Putamen (tissue), 1 donor: ENCODE results near the gene THSD7A.
"Not testable (repeated sequence)": the region's sequence is repeated elsewhere in the genome, so short reads cannot be mapped to it uniquely, and the experiment has no call there.

Source experiments
- DNase-seq: peaks from one replicate; pipeline ENCODE4 v3.0.0-alpha.2; 2016; ENCODE audit warnings: low spot score

THSD7A gene

DNA sequence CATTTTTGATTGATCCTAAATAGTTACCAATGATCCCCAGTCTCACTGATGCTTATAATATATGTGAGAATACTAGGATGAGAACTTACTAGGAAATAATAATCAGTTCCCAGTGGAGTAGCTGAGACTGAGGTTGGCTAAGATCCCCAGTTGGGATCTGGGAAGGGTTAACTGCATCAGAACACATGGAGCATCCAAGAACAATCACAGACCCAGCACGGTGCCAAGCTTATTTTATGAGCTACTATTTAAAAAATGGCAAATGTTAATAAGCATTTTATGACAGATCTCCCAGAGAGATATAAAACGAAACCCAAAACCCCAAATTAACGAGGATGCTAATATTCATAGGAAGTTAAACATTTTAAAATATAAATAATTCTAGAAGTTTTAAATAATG is 379.5 kb downstream of the THSD7A start:
- DNase-seq, result no peak

DNA sequence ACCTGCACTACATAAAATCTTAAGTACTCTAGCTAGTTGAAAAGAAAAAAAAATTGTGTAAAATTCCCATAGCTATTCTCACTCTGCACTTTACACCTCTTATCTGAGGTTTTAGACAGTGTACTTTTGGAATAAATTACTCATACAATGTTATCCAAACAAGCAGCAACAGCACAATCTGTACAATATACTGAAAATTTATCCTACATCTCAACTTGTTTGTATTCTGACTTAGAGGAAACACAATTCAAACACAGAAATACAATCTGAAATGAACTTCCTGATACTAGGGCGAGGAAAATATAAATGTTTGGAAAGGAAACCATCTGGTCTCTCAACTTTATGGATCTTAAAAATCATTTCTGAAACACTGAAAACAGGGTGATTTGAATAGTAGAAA is 381.7 kb downstream of the THSD7A start:
- no peak for DNase-seq

DNA sequence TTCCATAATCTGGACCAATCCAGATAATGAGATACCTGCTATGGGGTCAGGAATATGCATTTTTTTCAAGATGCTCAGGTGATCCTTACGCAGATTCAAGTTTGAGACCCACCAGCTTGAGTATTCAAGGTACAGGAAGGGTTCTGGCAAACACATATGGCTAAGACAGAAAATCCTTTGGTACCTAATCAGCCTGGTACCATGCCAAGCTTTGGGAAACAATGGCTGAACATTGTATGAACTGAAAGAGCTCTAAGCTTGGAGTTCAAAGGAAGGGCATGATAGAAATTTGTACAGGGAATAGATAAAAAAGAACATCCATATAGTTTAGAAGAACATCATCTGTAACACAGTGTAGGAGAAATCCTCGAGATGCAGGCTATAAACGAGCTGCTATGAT is 382.7 kb downstream of the THSD7A start:
- no peak for DNase-seq

DNA sequence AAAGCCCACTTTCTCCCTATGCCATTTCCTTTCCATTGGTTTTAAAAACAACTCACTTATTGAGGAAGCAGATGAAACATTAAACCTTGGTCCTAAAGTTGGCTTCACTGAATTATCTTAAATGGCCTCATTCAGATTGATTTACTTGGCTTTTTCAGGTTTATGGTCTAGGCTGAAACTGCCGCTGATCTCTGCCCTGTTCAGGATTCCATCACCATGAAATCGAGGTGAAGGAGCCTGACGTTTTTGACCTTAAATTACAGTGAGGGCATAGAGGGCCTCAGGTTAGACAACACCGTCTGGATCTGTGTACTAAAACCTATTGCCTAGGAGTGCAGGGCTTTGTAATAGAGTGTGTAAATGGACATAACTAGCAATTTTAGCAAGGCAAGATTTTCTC is 383.7 kb downstream of the THSD7A start:
- DNase-seq, result no peak

DNA sequence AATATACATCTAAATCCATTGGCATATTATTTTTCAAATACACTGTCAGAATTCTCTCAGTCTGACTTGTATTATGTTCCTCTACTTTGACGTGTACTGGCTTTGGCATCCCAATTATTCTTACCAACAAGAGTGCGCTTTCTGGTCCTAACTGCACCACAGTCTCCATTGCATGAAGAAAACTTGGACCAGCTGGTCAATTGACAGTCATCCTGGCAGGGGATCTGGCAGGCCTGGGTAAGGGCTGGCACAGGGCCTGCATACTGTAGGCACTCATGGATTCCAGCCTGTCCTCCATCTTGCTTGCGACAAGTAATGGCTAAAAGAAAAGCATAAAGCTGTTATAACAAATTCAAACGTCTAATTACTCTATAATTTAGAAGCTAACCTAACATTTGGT is 384.9 kb downstream of the THSD7A start:
- DNase-seq, result no peak

DNA sequence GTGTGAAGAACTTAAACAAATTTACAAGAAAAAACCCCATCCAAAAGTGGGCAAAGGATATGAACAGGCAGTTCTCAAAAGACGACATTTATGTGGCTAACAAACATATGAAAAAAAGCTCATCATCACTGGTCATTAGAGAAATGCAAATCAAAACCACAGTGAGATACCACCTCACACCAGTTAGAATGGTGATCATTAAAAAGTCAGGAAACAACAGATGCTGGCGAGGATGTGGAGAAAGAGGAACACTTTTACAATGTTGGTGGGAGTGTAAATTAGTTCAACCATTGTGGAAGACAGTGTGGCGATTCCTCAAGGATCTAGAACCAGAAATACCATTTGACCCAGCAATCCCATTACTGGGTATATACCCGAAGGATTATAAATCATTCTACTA is 388.1 kb downstream of the THSD7A start:
- DNase-seq, result not testable (repeated sequence)

DNA sequence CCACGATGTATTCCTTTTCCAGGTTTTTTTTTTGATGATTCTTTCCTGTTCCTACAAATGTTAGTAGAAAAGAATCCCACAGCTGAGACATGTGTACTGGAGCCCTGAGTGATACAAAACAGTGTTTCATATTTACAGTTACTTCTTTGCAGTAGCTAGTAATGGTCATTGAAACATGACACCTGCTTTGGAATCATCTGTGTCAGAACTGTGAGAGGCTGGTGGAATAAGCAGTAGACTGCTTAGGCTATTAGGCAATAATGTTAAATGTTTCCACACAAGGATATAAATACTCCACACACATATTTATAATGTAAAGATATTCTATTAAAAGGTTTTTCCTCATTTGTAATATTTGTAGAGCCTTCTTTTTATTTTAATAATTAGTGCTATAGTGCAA is 394.0 kb downstream of the THSD7A start:
- no peak for DNase-seq

DNA sequence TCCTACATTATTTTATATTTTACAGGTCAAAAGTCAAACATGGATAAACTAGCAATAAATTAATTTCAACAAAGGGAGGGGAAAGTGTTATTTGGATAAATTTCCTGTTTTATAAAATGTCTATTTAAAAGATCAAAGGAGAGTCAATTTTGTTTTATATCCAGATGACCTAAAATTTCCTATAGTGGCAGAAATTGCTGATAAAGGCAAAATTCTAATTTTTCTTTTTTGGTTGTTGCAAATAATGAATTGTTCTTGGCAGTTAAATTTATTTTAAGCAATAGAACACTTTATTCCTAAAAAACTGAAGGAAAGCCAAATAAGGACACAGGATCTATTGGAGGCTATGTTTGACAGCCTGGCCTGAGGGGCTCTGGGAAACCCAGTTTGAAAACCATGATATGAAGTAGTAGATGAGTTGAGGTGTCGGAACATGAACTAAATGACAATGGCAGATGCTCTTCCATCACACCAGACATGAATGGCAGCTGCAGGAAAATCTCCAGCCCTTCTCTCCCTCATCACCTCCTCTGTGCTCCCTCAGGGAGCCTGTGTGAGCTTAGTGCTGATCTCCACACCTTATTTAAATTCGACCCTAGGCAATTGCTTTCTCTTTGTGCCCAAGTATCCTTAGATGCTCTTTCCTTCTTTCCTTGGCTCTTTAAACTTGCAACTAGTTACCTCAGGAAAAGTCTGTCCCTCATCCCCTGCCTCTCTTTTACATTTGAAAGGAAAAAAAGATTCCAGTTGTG is 395.0 kb downstream of the THSD7A start:
- no peak for DNase-seq

DNA sequence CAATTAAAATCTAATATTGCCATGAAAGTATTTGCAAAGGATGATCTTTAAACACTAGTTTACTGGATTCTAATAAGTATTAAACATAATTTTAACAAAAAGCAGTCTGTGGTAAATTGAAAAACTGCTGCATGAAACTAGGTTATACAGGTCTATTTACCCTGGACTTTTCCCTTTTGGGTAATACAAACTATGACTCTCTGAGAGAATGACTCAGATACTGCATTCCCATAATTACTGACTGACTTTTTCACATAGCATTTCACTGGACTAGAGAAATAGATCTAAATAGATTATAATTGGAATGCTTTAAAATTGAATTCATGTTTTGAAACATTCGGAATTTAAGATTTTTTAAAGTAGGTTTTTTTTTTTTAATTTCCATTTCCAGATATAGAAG is 395.7 kb downstream of the THSD7A start:
- no peak for DNase-seq

DNA sequence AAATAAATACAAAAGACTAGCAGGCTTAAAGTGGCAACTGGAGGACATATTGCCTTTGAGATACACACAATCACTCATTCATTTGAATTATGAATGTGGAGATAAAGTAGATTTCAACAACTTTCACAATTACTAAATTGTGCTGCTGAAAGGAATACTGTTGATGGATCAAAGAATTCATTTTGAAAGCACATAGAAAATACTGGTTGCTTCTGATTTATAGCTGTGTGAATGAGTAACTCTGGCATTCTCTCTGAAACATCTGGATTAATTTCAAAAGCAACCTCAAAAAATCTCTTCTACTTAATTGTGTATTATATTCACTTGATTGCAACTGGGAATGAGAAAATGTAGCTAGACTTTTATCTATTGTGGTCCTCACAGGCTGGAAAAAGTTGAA is 397.6 kb downstream of the THSD7A start:
- no peak for DNase-seq

DNA sequence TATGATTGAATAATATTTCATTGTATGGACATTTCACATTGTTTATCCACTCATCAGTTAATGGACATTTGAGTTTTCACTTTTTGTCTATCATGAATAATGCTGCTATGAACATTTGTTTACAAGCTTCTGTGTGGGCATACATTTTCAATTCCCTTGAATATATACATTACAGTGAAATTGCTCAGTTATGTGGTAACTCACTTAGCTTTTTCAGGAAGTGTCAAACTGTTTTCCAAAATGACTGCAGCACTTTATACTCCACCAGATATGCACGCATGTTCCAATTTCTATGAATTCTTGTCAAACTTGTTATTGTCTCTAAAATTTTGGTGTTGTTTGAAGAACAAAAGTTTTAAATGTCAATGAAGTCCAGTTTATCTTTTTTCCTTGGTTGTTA is 401.2 kb downstream of the THSD7A start:
- no peak for DNase-seq

DNA sequence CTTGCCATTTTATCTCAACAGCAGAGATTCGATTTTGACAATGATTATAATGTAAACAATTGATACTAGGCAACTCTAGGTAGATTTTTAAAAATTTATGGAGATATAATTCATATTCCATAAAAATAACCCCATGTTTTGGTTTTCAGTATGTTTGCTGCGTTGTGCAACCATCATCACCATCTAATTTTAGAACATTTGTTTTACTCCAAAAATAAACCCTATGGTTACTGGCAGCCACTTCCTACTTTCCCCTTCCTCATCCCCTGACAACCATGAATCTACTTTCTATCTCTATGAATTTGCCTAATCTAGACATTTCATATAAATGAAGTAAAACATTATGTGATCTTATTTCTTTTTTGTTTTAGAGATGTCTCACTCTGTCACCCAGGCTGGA is 401.9 kb downstream of the THSD7A start:
- DNase-seq, result no peak

DNA sequence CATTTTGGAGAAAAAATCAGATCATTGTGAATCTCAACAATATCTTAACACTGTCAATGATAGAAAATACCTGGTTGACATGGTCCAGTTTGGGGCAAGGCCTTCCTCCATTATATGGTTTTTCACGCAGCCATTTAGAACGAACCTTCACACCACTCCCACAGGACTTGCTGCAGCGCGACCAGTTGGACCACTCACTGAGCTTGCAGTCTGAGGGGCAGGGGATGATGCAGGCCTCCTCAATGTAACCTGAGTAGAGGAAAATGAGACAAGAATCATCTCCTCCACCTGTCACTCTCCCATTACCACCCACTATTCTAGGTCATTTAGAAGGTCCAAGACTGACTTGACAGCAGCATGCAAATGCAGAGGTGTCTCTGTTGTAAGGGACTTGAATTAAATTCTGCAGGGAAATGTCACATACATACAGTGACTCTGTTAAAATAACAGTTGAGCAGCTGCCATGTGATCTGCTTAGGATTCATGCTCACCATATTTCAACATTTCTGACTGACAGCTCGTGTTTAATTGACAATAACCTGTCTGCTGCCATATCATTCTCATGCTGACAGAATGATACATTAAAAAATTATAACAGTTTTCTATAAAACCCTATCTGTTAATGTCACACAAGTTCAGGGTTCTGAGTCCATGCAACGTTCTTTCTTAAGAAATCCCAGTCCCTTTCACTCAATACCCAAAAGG is 403.0 kb downstream of the THSD7A start:
- no peak for DNase-seq

DNA sequence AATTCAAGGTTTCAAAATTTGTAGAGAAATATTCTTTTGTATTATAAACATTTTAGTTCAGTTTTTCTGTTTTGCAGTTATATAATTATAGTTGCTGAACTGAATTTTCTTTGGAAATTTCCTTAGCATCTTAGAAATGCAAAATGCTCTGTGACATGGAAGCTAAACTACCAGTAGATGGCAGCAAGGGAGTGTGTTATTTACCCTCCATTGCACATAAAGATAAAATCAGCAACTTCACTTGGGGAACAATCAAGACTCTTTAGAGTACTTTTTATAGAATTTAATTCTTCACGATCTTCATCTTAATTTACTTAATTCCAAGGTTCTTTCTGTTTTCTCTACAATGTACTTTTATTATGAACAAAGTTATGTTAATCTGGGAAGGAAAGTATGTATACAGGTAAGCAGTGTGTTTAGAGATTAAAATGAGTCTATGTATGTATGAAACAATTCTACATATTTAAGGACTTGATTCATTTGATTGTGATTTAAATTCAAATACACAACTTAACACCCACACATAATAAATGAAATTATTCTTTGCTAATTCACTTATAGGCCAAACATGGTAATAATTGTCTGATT is 404.2 kb downstream of the THSD7A start:
- DNase-seq, result peak; percentile 45

DNA sequence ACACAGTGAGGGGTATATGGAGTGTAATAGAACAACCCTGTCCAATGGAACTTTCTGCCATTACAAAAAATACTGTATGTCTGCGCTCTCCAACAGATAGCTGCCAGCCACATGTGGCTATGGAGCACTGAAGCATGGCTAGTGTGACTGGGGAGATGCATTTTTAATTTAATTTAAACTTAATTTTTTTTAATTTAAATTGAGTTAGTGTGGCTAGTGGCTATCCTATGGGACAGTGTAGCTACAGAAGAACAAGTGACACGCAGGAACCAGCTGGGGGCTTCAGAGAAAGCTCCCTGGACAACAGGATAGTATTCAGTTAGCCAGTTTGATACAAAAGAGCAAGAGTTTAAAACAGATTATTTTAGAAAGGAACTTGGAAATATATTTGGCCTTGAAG is 408.0 kb downstream of the THSD7A start:
- DNase-seq, result no peak

DNA sequence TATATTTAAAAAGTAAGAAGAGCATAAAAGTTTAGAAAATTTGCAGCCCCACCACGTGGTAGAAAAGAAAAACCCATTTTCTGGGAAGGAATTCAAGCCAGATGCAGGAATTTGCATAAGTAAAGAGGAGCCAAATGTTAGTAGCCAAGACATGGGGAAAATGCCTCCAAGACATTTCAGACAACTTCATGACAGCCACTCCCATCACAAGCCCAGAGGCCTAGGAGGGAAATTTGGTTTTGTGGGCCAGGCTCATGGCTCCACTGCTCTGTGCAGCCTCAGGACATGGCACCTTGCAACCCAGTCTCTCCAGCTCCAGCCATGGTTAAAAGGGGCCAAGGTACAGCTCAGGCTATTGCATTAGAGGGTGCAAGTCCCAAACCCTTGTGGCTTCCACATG is 411.9 kb downstream of the THSD7A start:
- no peak for DNase-seq

DNA sequence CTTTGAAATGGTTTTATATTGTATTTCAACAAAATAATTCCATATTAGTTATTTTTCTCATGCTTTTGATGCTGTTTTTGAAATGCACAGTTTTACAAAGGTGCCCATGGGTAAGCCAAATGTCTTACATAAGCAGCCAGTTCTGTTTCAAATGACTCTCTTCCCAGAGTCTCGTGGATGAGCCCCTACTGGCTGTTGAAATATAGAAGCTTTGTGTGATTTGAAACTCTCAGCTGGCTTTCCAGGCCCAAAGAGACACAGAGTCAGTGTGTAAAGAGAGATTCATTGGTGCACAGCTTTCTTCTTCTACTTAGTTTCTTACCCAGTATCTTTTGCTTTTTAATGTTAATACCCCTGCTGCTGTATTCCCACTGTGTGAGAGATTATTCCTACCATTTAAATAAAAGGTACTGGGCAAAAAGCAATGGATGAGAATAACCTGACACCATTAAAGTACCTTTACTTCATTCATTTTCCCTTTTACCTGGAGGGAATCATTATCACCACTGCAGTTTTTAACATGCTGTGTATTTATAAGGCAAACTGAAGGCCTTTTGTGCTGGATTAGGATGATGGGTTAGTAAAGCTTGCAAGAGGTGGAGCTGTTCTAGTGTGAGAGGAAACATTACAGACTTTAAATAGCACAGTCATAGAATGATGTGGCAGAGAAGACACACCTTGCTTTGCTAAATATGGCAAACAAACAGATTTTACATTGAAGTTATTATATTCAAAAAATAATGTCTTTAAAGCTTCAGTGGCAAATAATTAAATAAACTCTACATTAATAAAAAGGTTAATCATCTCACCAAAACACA is 415.1 kb downstream of the THSD7A start:
- no peak for DNase-seq

DNA sequence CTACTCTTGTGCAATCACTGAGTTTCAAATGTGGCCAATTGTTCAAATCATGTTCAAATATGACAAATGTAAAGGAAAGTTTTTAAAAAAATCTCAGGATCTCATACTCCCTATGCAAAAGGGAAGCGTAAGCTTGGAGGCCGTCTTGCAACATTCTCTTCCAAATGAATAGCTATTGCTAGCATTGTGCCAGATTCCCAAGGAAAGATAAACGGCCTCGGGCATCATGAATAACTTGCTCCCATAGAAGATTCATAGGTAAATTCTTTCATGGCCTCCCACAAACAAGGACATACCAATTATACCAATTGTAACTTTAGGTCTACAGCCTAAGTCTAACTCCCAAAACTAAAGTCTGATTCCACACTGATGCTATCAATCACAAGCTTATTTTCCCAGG is 416.9 kb downstream of the THSD7A start:
- DNase-seq, result no peak

DNA sequence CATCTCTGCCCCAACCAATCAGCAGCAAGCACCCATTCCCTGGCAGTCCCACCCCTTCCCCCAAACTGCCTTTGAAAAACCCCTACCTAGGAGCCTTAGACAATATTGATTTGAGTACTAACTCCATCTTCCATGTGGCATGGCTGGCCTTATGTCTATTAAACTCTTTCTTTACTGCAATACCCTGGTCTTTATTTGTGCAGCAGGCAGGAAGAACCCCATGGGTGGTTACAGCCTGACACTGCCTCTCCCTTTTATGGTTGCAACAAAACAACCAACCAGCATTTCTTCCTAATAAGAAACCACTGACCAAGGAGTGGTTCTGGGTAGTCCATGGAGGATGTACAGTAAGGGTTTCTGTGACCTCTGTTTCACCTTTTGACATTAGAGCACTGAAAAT is 418.1 kb downstream of the THSD7A start:
- DNase-seq, result no peak

DNA sequence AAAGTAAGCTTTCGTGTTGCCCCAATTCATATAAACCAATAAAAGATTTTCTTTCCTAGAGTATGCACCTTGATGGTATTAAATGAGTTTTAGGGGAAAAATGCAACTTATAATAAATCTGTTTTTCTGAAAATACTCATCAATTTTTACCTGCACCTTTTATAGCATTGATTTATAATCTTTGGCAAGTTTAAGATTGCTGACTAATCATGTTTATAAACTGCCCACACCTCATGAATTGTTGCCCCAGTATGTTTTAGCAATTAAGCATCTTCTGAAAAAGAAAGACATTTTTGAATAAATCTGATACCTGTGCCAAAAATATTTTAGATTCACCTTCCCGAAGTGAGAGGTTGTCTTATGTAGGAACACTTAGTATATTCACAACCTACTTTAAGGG is 420.0 kb downstream of the THSD7A start:
- DNase-seq, result no peak

DNA sequence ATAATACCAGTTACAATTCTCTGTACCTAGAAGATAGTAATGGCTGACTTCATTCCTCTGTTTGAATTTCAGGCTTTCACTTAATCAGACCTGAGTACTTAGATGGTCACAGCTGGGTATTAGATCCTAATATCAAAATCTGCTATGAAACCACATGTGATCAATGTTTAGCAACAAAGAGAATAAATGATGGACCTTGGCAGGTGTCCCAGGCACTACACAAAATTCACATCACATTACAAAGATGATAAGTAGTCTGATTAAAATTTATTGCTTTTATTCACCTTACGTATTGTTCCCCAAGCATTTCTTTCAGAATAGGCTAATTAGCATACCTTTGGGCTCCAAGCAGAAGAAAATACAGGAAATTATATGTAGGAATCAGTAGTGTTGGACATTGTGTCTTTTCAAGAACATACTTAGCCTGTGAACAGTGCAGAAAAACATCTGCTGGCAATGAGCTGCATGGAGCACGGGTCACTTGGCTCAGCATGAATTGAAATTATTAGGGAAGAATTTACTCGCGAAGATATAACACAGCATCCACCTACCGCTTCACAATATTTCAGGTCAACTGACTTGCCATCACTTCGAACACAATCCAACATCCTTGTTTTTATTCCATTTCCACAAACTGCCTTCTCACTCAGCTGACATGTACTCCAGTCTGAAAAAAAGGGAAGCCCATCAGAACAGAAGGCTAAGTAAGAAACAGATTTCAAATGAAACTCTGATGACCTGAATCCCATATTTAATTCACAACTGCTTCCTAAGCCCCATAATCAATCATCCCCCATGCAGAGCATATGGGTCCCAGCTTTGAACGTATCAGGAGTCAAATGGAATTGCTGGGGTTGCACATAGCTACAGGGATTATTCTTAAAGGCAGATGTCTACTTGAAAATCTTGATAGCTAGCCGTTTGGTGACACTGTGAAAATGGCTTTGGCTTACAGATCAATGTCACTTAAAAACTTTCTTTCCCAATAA is 421.0 kb downstream of the THSD7A start:
- no peak for DNase-seq
